Measurements from ENCODE around the gene LHFPL3.

DNA sequence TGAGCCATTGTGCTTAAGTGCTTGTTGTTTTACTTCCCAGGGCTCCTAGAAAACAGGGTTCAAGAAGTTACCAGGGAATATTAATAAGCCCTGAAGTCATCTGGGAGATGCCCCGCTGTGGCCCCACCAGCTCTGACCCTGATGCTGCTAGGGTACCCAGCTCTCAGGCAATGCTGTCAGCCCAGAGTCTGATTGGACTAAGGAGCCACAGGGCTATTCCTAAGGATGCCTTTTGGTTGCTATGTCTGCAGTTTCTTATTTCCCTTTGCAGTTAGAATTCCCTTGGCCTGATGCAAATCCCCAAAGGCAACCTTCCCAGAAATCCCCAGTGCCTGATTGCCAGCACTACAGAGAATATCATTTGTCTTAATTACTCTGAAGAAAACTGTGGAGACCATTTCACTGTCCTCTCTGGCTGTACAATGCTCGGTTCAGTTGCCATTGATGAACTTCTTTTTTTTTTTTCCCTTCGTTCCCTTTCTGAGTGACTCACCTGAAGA is 448.9 kb downstream of the LHFPL3 start:
- TF ChIP-seq, protein P1, sequence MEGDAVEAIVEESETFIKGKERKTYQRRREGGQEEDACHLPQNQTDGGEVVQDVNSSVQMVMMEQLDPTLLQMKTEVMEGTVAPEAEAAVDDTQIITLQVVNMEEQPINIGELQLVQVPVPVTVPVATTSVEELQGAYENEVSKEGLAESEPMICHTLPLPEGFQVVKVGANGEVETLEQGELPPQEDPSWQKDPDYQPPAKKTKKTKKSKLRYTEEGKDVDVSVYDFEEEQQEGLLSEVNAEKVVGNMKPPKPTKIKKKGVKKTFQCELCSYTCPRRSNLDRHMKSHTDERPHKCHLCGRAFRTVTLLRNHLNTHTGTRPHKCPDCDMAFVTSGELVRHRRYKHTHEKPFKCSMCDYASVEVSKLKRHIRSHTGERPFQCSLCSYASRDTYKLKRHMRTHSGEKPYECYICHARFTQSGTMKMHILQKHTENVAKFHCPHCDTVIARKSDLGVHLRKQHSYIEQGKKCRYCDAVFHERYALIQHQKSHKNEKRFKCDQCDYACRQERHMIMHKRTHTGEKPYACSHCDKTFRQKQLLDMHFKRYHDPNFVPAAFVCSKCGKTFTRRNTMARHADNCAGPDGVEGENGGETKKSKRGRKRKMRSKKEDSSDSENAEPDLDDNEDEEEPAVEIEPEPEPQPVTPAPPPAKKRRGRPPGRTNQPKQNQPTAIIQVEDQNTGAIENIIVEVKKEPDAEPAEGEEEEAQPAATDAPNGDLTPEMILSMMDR (conservative IDR thresholded peaks at IDR 0.05) = no peak
- TF ChIP-seq EZH2 (IDR thresholded peaks at IDR 0.05; ENCODE audit: low read depth) = no peak
